SK-N-SH (cell line): ENCODE results near the gene CLRN3. TPM values are rescaled to one million over a fixed set of nuclear protein-coding genes. Genes with fewer than 3 reads are reported as not detected.

Source experiments
- CTCF ChIA-PET: fragments of 300-600, 350-600 bp; formaldehyde crosslinking; extraction: SDS; loops from one replicate; lab custom pipeline; 2021; lab: Yijun Ruan, JAX
- POLR2A ChIA-PET: fragments of 350-600 bp; sonication (Branson Sonifier 250); formaldehyde crosslinking; extraction: SDS; loops from one replicate; lab custom pipeline; 2020; ENCODE audit warnings: antibody characterized with exemption, inconsistent platforms; lab: Yijun Ruan, JAX
- DNase-seq: peaks from one replicate; pipeline ENCODE4 v3.0.0; 2012
- H2AFZ ChIP-seq: fragments of 200-600 bp; sonication (generic); 2 replicates; pipeline ENCODE4 v1.8.1; 2016; ENCODE audit warnings: antibody characterized with exemption, mild to moderate bottlenecking, low read depth
- H3F3A ChIP-seq: fragments of 200-600 bp; sonication (generic); replicated peaks from 2 replicates; pipeline ENCODE3; 2016; ENCODE audit warnings: antibody characterized with exemption, mild to moderate bottlenecking; ENCODE audit not compliant: insufficient read depth
- H3K27ac ChIP-seq, 2 experiments: fragments of 200-500 bp in 1 of 2; fragments of 200-600 bp in 1 of 2; sonication (Bioruptor generic) in 1 of 2; sonication (generic), shearing (Covaris generic) in 1 of 2; 2 replicates each; pipeline versions ENCODE4 v1.5.1 to v1.6.1; 2014 to 2016; ENCODE audit warnings: low read depth in 2 of 2, inconsistent platforms in 1 of 2, low read length in 1 of 2, mild to moderate bottlenecking in 1 of 2, mixed read lengths in 1 of 2
- H3K27me3 ChIP-seq: fragments of 200-600 bp; sonication (generic), shearing (Covaris generic); 2 replicates; pipeline ENCODE4 v1.6.1; 2016; ENCODE audit warnings: mixed run types; ENCODE audit not compliant: insufficient read depth
- H3K36me3 ChIP-seq, 2 experiments: fragments of 200-500 bp in 1 of 2; fragments of 200-600 bp in 1 of 2; sonication (Bioruptor generic) in 1 of 2; sonication (generic) in 1 of 2; replicated peaks in 1 of 2; 2 replicates each; pipeline versions ENCODE3 to v1.5.1; 2014 to 2016; ENCODE audit warnings: low read length in 1 of 2, mild to moderate bottlenecking in 1 of 2; ENCODE audit not compliant: insufficient read depth in 2 of 2, control insufficient read depth in 1 of 2
- H3K4me1 ChIP-seq, 2 experiments: fragments of 200-500 bp in 1 of 2; fragments of 200-600 bp in 1 of 2; sonication (Bioruptor generic) in 1 of 2; sonication (generic), shearing (Covaris generic) in 1 of 2; 2 replicates each; pipeline versions ENCODE4 v1.5.1 to v1.6.1; 2014 to 2016; ENCODE audit warnings: low read depth in 1 of 2, low read length in 1 of 2, mixed run types in 1 of 2; ENCODE audit not compliant: insufficient read depth in 2 of 2, control insufficient read depth in 1 of 2
- H3K4me2 ChIP-seq: fragments of 200-600 bp; sonication (generic), shearing (Covaris generic); 2 replicates; pipeline ENCODE4 v1.6.1; 2017; ENCODE audit warnings: mixed run types
- H3K4me3 ChIP-seq, 2 experiments: fragments of 200-500 bp in 1 of 2; fragments of 200-600 bp in 1 of 2; sonication (Bioruptor generic) in 1 of 2; sonication (generic), shearing (Covaris generic) in 1 of 2; 2 replicates each; pipeline versions ENCODE4 v1.5.1 to v1.8.1; 2014 to 2016; ENCODE audit warnings: low read depth in 2 of 2, inconsistent platforms in 1 of 2, low read length in 1 of 2, mild to moderate bottlenecking in 1 of 2, mixed read lengths in 1 of 2, moderate library complexity in 1 of 2
- H3K79me2 ChIP-seq: fragments of 200-600 bp; sonication (generic); 2 replicates; pipeline ENCODE4 v1.8.1; 2017; ENCODE audit warnings: mild to moderate bottlenecking; ENCODE audit not compliant: insufficient read depth
- H3K9ac ChIP-seq: fragments of 200-600 bp; sonication (generic); 2 replicates; pipeline ENCODE4 v1.6.1; 2017; ENCODE audit warnings: mixed run types
- H3K9me2 ChIP-seq: fragments of 200-600 bp; sonication (generic); 2 replicates; pipeline ENCODE4 v1.6.1; 2017; ENCODE audit warnings: mixed run types
- H3K9me3 ChIP-seq: fragments of 200-600 bp; sonication (generic); 2 replicates; pipeline ENCODE4 v1.6.1; 2017; ENCODE audit warnings: mixed run types, mild to moderate bottlenecking, moderate library complexity
- H4K20me1 ChIP-seq: fragments of 200-600 bp; sonication (generic); 2 replicates; pipeline ENCODE4 v1.6.1; 2017; ENCODE audit warnings: mild to moderate bottlenecking, mixed run types; ENCODE audit not compliant: insufficient read depth
- CHD2 ChIP-seq: fragments of 150-350 bp; IDR thresholded peaks from 2 replicates; pipeline ENCODE4 v1.6.1; 2018; ENCODE audit warnings: low read length; ENCODE audit not compliant: partially characterized antibody
- CTCF ChIP-seq: fragments of 200-600 bp; sonication (generic); IDR thresholded peaks from 2 replicates; pipeline ENCODE4 v1.6.1; 2017; ENCODE audit warnings: antibody characterized with exemption, mild to moderate bottlenecking, moderate library complexity
- ELF1 ChIP-seq: IDR thresholded peaks from 2 replicates; pipeline ENCODE4 v1.4.0; 2012
- FOSL2 ChIP-seq: IDR thresholded peaks from 2 replicates; pipeline ENCODE4 v1.4.0; 2012; ENCODE audit warnings: low read depth, mild to moderate bottlenecking, moderate library complexity, borderline replicate concordance
- FOXM1 ChIP-seq: IDR thresholded peaks from 2 replicates; pipeline ENCODE4 v1.4.0; 2012; ENCODE audit warnings: low read depth, mild to moderate bottlenecking
- GABPA ChIP-seq: IDR thresholded peaks from 2 replicates; pipeline ENCODE4 v1.4.0; 2012; ENCODE audit warnings: low read depth, mild to moderate bottlenecking
- JUND ChIP-seq: IDR thresholded peaks from 2 replicates; pipeline ENCODE4 v1.4.0; 2012
- MEF2A ChIP-seq: IDR thresholded peaks from 2 replicates; pipeline ENCODE4 v1.4.0; 2012; ENCODE audit warnings: low read depth, borderline replicate concordance
- MXI1 ChIP-seq: IDR thresholded peaks from 2 replicates; pipeline ENCODE4 v1.6.1; 2012; ENCODE audit warnings: mild to moderate bottlenecking, low read depth, low read length, improper control_type of control experiment
- POLR2AphosphoS5 ChIP-seq: IDR thresholded peaks from 2 replicates; pipeline ENCODE4 v1.6.1; 2012; ENCODE audit warnings: low read depth, low read length
- RCOR1 ChIP-seq: fragments of 150-350 bp; IDR thresholded peaks from 2 replicates; pipeline ENCODE4 v1.6.1; 2017; ENCODE audit warnings: antibody characterized with exemption, low read length
- REST ChIP-seq: IDR thresholded peaks from 2 replicates; pipeline ENCODE4 v1.6.1; 2012; ENCODE audit warnings: mild to moderate bottlenecking, low read depth, low read length, moderate library complexity
- RXRA ChIP-seq: IDR thresholded peaks from 2 replicates; pipeline ENCODE4 v1.4.0; 2012; ENCODE audit warnings: low read depth, mild to moderate bottlenecking, borderline replicate concordance
- USF1 ChIP-seq: IDR thresholded peaks from 2 replicates; pipeline ENCODE4 v1.4.0; 2012; ENCODE audit warnings: low read depth, borderline replicate concordance
- ZBTB33 ChIP-seq: IDR thresholded peaks from 2 replicates; pipeline ENCODE4 v1.4.0; 2012; ENCODE audit warnings: low read depth, borderline replicate concordance
- WGBS: methylation state at CpG from one replicate; pipeline ENCODE4 v1.1.6; 2017; ENCODE audit warnings: low lambda C conversion rate; 5-methylcytosine and 5-hydroxymethylcytosine counted together
- polyA plus RNA-seq, 3 experiments: library from polyadenylated mRNA; depleted of rRNA; stranded (reverse); fragments of >200 nt; gene quantifications; 2 replicates each; pipeline ENCODE4 v1.2.3, GENCODE V29; 2012

The CLRN3 gene
- polyA plus RNA-seq, 1 of the 3 experiments (the other 2 are of a cell fraction) = 0.25 TPM

GRCh38 chr10:127890832-127891334 is 1.9 kb downstream of the CLRN3 start:
- Histone ChIP-seq H3K4me3 (no peak overlapping the region), H3K9me3 (no peaks in the 10 kb centered on the region), H2AFZ (no peak overlapping the region), H3K4me2 (no peak overlapping the region), H3K79me2 (no peaks in the 10 kb centered on the region), H3F3A (no peaks in the 10 kb centered on the region), H3K9me2 (no peaks in the 10 kb centered on the region), H3K36me3 (no peaks in the 10 kb centered on the region), H3K4me1 (peaks cover 6 to 7% of the 10 kb centered on the region in 2 experiments; a peak in 2 of 4 replicates), H4K20me1 (no peaks in the 10 kb centered on the region), H3K9ac (no peak overlapping the region), H3K27ac (no peak overlapping the region), H3K27me3 (no peaks in the 10 kb centered on the region)
- ChIA-PET POLR2A (no interaction called here), CTCF (interaction anchor here (0.8 to 2.7 kb wide), 4 partner anchors 11 to 145 kb away, joined by 3 to 13 read pairs (median 4); partner anchors contain the start of gene PTPRE)
- 92% methylated on average over 3 of the region's 3 CpGs for WGBS
- DNase-seq = no peak
- no peak for TF ChIP-seq CHD2
- no peak for TF ChIP-seq FOSL2
- TF ChIP-seq USF1 = no peak
- TF ChIP-seq RCOR1 = no peak
- no peak for TF ChIP-seq ZBTB33
- TF ChIP-seq ELF1 = no peak
- TF ChIP-seq MXI1 = no peak
- no peak for TF ChIP-seq POLR2AphosphoS5
- no peak for TF ChIP-seq CTCF
- no peak for TF ChIP-seq MEF2A
- TF ChIP-seq FOXM1 = no peak
- no peak for TF ChIP-seq RXRA
- no peak for TF ChIP-seq GABPA
- TF ChIP-seq REST = no peak
- TF ChIP-seq JUND = no peak
